Posterior vena cava (tissue), 2 donors: ENCODE results near the gene PSMD2. TPM values are rescaled to one million over a fixed set of nuclear protein-coding genes. Genes with fewer than 3 reads are reported as not detected.
"Not testable (repeated sequence)": the region's sequence is repeated elsewhere in the genome, so short reads cannot be mapped to it uniquely, and the experiment has no call there.

Source experiments
- DNase-seq: peaks from one replicate; pipeline ENCODE4 v3.0.0-alpha.2; 2020; ENCODE audit warnings: low spot score
- intact Hi-C, 2 donors: fragments of 100-400 bp; cut with DNase I; formaldehyde crosslinking; loops; one replicate each; pipeline versions ENCODE4 v1.14.1 to v1.14.2; 2022 to 2023
- total RNA-seq, 2 donors: library from RNA; stranded (reverse); fragmentation: NEBNext Ultra II Directional; extraction: Animal tissue kit (Norgen Biotek cat#: 25700); gene quantifications; one replicate each; pipeline ENCODE4 v1.2.1, GENCODE V29; 2021
- donor health status: DM: yes; HTN: yes; CAD: no.
- donor health status: DM: yes; HTN: yes; CAD: no.

The PSMD2 gene
- total RNA-seq, 2 donors from 2014 or later = 128 to 163 TPM

DNA sequence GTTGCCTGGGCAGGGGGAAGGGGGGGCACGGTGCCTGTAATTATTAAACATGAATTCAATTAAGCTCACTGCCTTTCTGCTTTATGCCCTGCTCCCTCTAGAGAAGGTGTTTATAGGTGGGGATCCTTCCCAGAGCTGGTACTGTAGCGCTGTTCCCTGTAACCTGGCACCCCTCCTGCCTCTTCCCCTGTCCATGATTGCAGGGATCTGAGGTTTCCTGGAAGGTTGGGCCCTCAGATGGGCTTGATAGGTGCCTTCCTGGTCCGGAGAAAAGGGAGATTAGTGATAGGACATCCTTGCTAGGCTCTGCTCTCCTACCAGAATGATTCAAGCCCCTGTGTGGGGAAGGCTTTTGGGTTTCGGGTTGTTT, 36.2 kb downstream of the PSMD2 start:
- DNase-seq = no peak
- intact Hi-C loops = no loop called here

DNA sequence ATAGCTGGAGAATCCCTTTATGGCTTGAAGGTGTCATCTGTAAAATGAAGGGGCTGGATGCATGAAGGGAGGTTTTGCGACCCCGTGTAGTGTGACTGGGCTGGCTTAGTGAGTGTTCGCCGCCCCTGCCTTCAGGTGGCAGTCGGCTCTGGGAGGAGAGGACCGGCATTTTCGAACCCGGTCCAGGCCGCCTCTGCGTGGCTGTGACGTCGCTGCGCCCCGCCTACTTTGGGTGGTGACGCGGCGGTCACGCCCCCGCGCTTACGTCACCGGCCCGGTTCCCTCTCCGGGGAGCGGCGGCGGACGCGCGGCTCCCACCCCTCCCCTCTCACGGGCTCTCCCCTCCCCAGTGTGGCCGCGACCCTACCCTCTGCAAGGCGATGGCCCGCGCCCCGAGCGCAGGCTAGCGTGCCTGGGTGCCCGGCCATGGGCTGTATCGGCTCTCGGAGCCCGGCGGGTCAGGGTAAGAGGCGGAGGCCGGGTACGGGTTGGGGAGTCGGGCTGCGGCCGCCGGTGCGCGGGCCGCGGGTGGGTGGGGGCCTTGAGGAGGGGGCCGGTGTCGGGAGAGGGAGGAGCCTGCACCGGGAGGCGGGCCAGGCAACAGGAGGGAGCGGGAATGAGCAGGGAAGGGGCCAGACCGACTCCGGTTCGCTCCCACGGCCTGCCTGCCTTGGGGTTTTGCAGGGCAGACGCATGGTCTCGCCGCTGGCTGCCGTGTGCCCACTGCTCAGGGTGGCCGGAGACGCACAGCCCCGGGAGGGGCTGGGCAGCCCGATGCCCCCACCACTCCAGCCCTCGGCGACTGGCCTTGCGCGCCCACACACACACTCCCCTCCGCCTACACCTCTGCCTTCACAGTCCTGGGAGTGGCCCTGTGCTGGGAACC, 36.9 kb downstream of the PSMD2 start:
- intact Hi-C loops = no loop called here

DNA sequence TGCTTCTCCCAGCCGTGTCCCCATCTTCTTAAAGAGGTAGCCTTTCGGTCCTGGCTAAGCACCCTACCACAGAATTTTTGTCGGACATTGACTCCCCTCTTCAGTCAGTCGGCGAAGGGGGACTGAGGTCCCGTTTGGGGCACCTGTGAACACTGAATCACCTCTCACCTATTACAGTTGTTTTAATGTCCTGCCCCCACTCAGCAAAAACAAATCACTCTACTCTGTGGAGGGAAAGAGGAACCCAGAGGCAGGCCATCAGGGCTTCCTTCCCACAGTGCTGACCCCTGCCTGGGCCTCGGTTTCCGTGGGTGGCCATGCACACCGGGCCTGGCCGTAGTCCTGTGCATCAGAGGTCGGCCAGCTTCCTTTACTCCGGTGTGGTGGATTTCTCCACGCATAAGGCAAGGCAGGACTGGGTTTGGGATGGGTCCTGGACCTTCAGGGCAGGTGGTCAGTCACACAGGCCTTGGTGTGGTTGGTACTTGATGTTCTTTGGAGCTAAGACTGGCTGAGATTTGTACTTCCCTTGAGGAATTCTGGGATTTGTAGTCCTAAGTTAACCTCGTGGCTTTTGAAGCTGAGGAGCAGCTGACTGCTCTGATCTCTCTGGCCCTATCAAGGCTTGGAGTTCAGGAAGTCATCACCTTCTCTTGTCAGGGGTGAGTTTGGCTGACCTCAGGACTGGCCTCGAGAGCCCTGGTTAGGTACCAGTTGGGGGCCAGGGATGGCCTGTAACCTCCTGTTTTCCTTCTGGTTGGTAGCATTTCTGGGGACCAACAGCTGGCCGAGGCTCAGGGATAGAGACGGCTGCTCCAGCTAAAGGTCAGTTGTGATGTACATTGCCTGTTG, 37.7 kb downstream of the PSMD2 start:
- intact Hi-C loops = no loop called here

More for the DNA sequence above, 36.9 kb downstream of the PSMD2 start:
- DNase-seq = peak; percentile 96

DNA sequence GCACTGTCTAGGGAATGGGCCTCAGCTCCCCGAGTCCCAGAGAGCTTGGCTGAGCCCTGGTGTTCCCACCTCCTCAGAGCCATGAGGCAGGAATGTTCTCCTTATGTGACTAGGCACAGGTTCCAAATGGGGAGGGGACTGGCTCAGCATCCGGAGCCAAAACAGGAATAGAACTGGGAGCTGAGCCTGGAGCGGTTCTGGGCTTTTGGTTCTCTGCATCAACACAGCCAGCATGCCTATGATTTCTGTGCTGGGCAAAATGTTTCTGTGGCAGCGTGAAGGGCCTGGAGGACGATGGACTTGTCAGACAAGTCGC, 38.3 kb downstream of the PSMD2 start, which contains the start of gene FAM131A:
Gene FAM131A (plus strand): TSS at position 202 of the 316 bp plus-strand sequence. CDS start 31 bp downstream, at position 233.
- intact Hi-C loops = no loop called here
- DNase-seq = peak; percentile 90

More for the DNA sequence above, 37.7 kb downstream of the PSMD2 start:
- no peak for DNase-seq

DNA sequence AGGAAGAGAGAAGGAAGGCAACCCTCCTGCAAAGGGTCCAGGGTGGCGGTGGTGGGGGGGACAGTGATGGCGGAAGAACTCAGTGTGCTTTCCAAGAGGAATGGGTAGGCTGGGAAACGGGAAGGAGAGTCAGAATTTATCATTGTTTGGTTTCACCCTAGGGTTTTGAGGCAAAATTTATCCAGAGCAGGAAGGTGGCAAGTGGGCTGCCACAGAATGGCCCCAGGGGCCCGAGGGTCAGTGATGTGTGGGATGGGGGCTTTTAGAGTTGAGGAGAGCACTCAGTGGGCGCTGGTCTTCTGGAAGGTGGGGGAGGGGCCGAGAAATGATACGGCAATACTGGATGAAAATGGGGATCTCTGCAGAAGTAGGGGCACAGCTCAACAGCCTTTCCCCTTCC, 38.9 kb downstream of the PSMD2 start:
- no peak for DNase-seq
- intact Hi-C loops = no loop called here

DNA sequence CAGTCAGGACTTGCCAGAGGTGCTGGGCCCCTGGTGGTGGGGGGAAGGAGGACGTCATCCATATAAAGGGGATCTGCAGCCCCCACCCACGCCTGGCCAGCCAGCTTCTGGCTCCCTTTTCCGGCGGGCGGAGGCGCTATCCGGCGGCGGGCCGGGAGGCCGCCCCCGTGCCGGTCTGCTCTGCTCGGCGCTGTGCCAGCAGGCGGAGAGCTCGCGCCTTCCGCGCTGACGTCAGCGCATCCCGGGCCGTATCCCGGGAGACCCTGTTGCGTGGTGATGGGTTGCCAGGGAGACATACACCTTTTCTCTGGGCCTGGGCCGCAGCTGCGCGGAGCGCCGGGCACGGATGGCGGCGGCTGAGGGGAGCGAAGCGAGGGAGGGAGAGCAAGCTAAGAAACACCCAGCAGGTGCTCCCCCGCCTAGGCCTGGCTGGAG, 39.5 kb downstream of the PSMD2 start:
- intact Hi-C loops = no loop called here
- peak; percentile 93 for DNase-seq

DNA sequence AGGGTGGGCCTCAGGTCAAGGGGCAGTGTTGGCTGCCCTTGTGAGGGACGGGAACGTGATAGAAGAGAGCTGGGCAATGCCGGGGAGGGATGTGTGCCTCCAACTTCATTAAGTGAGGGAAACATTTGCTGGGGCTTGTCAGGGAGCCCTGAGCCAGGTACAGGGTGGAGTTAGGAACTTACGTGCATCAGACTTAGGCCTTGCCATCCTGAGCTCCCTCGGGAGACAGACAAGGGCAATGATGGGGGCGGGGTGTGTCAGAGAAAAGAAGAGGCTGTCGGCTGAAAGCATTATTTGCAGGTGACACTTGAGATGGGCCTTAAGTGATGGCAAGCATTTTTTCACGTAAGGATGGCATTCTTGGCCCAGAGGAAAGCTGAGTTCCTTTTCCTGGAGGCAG, 40.0 kb downstream of the PSMD2 start:
- DNase-seq = no peak
- intact Hi-C loops = no loop called here

DNA sequence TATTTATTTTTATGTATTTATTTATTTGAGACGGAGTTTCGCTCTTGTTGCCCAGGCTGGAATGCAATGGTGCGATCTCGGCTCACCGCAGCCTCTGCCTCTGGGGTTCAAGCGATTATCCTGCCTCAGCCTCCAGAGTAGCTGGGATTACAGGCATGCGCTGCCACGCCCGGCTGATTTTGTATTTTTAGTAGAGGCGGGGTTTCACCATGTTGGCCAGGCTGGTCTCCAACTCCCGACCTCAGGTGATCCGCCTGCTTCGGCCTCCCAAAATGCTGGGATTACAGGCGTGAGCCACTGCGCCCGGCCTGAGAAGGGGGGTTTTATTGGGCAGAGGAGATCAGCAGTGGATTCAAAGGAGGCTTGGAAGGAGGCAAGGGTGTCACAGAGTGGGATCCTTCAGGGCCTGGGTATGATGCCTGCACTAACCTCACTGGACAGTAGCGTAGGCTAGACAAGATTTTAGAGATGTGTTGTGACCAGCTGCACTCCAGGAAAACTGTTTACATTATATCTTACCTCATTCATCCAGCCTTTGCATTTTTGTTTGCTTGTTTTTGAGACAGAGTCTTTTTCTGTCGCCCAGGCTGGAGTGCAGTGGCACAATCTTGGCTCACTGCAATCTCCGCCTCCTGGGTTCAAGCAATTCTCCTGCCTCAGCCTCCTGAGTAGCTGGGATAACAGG, 40.6 kb downstream of the PSMD2 start:
- DNase-seq, intact Hi-C loops: not testable (repeated sequence)

DNA sequence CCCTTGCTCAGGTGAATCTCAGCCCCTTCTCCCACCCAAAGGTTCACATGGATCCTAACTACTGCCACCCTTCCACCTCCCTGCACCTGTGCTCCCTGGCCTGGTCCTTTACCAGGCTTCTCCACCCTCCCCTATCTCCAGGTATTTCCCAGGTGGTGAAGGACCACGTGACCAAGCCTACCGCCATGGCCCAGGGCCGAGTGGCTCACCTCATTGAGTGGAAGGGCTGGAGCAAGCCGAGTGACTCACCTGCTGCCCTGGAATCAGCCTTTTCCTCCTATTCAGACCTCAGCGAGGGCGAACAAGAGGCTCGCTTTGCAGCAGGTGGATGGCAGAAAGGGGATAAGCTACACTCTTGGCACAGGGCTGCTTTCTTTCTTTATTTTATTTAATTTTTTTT, 42.9 kb downstream of the PSMD2 start:
- intact Hi-C loops = no loop called here
- DNase-seq = no peak

DNA sequence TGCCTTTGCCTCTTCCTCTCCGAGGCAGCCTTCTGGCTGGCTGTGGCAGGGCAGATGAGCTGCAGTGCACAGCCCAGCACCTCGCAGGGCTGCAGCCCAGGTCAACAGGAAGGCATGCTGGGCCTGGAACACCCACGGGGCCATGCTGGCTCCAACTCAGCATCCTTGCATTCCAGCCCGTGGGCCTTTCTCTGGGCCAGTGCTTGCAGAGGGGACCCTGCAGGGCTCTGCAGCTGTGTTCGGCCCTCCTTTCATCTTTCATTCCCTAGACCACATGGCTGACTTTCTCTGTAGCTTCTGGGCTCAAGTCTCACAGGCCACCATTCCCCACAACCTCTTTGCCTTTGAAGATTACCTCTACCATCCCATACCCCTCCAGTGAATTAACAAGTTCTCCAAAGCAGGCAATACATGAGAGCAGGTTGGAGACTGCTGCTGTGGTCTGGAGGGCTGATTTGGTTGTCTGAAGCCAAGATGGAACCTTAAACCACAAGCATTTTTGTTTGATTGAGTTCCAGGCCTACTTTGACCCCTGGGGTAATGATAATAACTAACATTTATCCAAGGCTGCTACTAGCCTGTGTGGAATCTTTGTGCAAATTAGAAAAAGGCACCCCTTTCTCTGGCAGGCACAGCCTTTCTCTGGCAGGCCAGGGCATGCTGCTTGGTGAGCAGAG, 44.3 kb downstream of the PSMD2 start:
- no peak for DNase-seq
- intact Hi-C loops = no loop called here

DNA sequence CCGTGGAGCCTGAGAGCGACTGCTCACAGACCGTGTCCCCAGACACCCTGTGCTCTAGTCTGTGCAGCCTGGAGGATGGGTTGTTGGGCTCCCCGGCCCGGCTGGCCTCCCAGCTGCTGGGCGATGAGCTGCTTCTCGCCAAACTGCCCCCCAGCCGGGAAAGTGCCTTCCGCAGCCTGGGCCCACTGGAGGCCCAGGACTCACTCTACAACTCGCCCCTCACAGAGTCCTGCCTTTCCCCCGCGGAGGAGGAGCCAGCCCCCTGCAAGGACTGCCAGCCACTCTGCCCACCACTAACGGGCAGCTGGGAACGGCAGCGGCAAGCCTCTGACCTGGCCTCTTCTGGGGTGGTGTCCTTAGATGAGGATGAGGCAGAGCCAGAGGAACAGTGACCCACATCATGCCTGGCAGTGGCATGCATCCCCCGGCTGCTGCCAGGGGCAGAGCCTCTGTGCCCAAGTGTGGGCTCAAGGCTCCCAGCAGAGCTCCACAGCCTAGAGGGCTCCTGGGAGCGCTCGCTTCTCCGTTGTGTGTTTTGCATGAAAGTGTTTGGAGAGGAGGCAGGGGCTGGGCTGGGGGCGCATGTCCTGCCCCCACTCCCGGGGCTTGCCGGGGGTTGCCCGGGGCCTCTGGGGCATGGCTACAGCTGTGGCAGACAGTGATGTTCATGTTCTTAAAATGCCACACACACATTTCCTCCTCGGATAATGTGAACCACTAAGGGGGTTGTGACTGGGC, 45.7 kb downstream of the PSMD2 start:
- DNase-seq = no peak
- intact Hi-C loops = loop anchor here in 1 of 2 donors (5.0 kb wide), 1 partner anchor 37 kb away; no protein-coding TSS in a partner anchor

DNA sequence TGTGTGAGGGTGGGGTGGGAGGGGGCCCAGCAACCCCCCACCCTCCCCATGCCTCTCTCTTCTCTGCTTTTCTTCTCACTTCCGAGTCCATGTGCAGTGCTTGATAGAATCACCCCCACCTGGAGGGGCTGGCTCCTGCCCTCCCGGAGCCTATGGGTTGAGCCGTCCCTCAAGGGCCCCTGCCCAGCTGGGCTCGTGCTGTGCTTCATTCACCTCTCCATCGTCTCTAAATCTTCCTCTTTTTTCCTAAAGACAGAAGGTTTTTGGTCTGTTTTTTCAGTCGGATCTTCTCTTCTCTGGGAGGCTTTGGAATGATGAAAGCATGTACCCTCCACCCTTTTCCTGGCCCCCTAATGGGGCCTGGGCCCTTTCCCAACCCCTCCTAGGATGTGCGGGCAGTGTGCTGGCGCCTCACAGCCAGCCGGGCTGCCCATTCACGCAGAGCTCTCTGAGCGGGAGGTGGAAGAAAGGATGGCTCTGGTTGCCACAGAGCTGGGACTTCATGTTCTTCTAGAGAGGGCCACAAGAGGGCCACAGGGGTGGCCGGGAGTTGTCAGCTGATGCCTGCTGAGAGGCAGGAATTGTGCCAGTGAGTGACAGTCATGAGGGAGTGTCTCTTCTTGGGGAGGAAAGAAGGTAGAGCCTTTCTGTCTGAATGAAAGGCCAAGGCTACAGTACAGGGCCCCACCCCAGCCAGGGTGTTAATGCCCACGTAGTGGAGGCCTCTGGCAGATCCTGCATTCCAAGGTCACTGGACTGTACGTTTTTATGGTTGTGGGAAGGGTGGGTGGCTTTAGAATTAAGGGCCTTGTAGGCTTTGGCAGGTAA, 46.5 kb downstream of the PSMD2 start:
- no peak for DNase-seq
- intact Hi-C loops = loop anchor here in 1 of 2 donors (5.0 kb wide), 1 partner anchor 38 kb away; no protein-coding TSS in a partner anchor

DNA sequence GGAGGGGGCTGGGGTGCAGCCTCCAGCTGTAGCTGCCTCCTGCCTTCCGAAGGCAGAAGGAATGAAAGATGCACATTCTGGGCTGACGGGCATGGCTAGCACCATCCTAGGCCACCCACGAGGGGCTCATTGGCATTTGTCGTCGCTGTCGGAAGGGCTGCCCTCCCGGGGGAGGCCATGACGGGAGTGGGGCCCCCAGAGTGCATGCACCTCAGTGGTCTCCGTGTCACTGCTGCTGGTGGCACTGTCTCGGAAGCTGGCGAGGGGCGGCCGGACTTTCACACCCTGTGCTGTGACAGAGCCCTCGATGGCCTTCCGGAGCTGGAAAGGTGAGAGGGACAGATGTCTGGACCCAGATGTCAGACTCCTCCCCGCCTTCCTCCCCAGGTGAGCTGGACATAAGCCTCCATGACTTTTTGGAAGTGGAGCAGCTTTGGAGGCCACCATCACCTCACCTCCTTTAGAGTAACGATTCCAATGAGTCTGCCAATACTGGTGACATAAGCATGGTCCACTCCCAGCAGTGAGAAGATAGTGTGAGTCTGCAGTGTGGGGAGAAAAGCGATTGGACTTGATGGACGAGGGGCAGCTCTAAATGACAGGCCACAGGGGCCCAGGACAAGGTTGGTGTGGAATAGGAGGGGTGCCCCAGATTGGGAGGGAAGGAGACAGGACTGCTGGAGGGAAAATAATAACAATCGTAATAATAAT, 47.6 kb downstream of the PSMD2 start:
- intact Hi-C loops = loop anchor here in 1 of 2 donors (5.0 kb wide), 1 partner anchor 39 kb away; no protein-coding TSS in a partner anchor
- no peak for DNase-seq

DNA sequence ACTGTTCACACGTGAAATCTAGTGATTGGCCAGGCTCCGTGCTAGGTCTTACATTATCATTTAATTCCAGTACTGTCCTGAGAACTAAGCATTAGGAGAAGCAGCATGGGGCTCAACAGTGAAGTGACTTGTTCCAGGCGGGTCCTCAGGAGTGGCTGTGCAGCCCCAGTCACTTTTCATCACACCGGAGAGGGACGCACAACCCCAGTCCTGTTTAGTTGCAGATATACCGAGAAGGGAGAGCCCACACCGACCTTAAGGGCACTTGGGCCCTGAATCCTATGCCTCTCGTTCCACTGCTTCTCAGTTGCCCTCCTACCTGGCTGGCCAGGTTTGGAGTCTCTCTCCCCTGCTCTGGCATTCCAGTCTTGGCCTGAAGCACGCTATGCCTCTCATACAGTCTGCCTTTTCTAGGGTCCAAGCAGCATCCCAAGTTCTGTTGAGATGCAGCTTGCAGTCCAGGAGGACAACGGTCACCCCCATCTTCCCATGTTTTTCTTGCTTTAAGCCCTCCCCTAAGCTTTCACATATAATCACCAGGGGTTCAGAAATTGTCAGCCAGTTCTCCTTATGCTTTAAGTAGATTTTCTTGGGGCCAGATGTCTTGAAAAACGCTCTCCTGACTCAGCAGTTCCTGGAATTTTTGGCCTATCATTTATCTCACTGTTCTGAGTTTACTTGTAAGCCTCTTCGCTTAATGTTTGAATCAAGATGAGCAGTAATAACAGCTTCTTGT, 48.4 kb downstream of the PSMD2 start:
- no peak for DNase-seq
- intact Hi-C loops = loop anchor here in 1 of 2 donors (5.0 kb wide), 1 partner anchor 40 kb away; no protein-coding TSS in a partner anchor

DNA sequence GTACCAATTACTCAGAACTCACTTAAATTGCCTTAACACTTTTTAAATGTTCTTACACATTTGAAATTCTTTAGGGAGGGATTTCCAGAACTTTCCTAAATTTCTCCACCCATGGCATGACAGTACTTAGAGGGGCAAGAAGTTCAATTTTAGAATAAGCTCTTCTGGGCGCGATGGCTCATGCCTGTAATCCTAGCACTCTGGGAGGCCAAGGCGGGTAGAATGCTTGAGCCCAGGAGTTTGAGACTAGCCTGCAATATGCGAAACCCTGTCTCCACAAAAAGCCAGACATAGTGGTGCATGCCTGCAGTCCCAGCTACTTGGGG, 49.0 kb downstream of the PSMD2 start:
- no peak for DNase-seq
- intact Hi-C loops = loop anchor here in 1 of 2 donors (5.0 kb wide), 1 partner anchor 41 kb away; no protein-coding TSS in a partner anchor
